A673 (cell line): ENCODE data around the gene MRPL12.

ENCODE experiments used
- EZH2 ChIP-seq: fragments of 200-600 bp; sonication (generic); IDR thresholded peaks from 2 replicates; pipeline ENCODE4 v1.6.1; 2017; ENCODE audit warnings: borderline replicate concordance, low read depth, mild to moderate bottlenecking, mixed read lengths, antibody characterized with exemption, low read length; ENCODE audit not compliant: poor library complexity, severe bottlenecking
- TF ChIP-seq, protein P1 (sequence below): fragments of 300-800, 200-600 bp; sonication (generic); conservative IDR thresholded peaks from 2 replicates; pipeline ENCODE4 v1.5.1; 2017; ENCODE audit warnings: low read depth, mild to moderate bottlenecking, antibody characterized with exemption, low read length, moderate library complexity, mixed read lengths

DNA sequence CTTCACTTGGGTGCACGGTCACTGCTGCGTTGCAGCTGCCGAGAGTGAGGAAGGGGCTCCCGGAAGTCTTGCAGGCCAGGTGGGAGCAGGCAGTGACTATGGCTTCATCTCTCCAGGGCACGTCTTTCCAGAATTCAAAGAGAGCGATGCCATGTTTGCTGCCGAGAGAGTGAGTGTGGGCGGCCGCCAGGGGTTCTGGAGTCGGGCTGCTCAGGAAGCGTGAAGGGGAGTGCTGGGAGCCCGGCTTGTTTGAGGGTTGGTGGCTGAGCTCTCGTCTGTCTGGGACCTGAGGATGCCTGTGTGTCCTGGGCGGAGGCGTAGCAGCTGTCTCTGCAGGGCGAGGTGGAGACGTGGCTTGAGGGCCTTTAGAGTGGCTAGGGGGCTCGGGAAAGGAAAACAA lies 13.1 kb upstream of the MRPL12 start:
- TF ChIP-seq, protein P1, sequence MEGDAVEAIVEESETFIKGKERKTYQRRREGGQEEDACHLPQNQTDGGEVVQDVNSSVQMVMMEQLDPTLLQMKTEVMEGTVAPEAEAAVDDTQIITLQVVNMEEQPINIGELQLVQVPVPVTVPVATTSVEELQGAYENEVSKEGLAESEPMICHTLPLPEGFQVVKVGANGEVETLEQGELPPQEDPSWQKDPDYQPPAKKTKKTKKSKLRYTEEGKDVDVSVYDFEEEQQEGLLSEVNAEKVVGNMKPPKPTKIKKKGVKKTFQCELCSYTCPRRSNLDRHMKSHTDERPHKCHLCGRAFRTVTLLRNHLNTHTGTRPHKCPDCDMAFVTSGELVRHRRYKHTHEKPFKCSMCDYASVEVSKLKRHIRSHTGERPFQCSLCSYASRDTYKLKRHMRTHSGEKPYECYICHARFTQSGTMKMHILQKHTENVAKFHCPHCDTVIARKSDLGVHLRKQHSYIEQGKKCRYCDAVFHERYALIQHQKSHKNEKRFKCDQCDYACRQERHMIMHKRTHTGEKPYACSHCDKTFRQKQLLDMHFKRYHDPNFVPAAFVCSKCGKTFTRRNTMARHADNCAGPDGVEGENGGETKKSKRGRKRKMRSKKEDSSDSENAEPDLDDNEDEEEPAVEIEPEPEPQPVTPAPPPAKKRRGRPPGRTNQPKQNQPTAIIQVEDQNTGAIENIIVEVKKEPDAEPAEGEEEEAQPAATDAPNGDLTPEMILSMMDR, result no peak
- TF ChIP-seq EZH2, result no peak
